Measurements from ENCODE around the gene PSMB9.

The PSMB9 gene

DNA sequence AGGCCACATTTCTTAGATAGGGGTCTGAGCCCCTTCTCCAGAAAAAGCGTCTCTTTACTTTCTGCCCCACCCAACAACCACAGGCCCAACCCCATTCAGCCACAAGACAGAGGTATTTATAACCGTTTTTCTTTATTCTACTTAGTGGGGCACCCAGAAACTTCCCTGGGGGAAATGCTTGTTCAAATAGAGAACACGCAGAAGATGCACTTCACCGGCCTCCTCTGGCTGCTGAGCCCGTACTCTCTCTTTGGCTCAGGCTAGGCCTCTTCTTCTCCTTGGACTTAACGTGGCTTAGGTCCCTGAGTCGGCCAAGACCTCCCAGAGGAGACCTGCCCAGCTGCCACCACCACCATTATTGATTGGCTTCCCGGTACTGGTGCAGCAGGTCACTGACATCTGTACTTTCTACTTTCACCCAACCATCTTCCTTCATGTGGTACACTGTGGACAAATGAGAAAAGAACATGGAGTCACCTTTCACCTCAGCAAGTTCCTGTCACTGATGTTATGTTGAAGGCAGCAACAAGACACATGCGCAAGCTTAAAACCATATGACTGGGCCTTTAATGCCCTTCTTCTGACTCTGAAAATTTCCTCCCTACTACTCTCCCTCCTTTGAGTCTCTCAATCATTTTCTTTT, 13.3 kb upstream of the PSMB9 start:
- no peak for DNase-seq

DNA sequence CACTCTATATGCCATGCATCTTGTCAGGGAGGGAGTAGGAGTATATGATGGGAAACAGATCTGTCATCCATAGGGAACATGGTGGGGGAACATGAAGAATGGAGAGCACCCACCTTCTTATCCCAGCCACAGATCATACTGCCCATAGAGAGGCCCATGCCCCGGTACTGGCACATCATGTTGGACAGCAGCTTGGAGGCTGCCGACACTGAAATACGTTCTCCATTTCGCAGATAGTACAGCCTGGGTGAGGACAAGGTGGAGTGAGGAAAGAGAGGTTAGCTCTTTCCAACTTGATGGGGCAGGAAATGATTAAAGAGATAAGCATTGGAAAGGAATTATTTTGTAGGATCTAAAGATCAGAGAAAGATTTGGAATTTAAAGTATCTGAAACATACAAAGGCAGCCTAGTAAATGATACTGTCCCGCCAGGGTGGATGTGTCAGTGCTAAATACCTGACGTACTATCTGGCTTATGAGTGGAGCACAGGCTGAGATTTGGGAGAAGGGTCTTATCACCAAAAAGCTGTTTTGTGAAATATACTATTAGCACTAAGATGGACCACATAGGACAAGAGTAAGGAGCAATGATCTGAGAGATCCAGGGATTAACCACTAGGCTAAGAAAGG, 11.9 kb upstream of the PSMB9 start:
- DNase-seq, result no peak

DNA sequence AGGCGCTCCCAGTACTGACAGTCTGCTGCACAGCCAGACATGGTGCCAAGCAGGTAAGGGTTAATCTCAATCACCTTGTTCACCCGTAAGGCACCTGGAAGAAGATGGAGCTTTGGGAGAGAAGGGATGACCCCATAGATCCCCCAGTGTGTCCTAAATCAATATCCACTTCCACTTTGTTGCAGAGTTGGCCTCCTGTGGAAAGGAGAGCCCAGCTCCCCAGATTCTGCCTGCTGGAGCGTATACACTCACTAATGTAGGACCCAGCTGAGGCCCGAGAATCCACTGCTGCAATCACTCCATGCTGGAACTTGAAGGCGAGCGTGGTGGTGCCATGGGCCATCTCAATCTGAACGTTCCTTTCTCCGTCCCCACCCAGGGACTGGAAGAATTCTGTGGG, 11.3 kb upstream of the PSMB9 start:
- no peak for DNase-seq

DNA sequence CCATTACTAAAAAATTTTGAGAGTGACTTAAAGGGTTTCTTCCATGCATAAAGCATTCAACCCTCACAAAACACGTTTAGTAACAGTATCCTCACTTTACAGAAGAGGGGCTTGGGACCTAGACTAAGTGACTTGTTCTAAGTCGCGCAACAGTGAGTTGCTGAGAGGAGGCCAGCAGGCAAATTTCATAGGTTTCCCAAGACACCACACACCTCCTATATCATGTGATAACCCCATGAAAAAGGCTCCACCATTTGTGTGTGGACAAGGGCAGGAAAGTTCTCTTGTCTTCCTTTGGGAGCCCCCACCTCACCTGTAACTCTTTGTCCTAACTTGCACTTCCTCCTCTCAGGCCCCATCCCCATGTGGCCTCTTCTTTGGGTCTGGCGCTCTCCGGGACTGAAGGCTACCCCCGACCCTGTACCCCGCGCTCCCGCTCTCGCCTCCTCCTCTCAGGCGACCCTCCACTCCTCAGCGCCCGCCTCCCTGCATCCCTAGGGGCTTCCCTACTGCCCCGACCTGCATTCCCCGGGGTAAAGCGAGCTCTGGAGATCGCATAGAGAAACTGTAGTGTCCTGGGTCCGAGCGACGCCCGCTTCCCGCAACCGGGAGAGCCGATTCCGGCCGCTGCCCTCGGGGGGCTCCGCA, 10.5 kb upstream of the PSMB9 start:
- no peak for DNase-seq

DNA sequence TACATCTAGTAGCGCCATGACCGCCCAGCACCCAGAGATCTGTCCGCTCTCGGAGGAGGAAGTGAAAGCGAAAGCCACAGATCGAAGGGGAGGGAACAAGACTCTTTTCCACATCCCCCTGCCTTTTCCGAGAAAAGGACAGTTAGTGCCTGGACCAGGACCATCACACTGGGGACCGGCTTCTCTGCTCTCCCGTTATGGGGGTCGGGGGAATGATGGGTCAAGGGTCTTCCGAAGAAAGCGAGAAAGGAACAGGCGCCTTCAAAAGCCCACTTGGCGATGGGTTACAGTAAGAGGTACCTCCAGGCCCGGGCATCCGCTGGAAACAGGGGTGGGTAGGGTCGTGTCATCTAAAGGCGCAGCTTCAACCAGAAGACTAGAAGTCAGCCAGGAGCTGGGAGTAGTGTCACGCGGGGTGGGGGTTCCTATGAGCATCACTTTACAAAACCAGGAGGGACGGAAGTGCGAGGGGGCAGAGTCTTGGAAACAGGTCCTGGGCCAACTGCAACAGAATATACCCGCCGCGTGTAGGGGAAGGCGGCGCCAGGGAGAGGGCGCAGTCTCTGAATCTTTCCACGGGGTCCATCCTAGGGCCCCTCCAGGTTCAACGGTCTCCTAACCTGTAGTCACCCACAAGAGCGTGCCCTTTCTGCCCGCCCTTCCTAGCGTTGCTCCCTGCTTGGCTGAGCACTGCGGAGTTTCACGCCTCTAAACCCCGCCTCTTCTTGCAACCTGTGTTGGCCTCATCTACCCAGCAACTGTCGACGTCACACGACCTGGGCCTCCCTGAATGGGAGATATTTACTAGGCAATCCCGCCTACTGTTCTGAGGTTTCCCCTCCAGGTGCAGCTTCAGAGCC, 9.8 kb upstream of the PSMB9 start, which contains the start of gene PSMB8:
PSMB8 (minus strand) TSS at position 69 of the 860 bp plus-strand sequence; CDS start at position 18, 51 bp downstream.
- DNase-seq, result peak; percentile 77

DNA sequence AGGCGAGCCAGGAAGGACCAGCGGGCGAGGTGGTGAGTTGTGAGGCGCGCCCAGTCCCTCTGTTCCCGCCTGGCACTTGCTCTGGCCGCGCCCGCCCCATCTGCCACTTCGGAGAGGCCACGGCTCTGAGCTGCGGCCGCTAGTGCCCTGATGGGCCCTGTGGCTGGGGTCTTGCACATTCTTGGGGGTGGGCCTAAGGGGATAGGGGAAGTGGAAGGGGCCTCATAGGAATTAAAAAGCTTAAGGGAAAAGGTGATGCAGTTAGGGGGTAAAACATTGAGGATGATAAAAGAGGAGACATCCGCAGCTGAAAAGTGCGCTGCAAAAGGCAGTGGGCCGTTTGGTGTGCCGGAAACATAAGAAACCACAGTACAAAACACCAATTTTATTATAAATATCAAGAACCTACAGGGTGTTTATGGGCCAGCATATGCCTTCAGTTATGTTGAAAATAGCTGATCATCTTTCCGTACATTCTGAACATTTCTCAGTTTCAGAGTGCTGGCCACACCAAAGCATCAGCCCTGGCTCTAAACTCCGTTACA, 9.1 kb upstream of the PSMB9 start:
- DNase-seq, result no peak

DNA sequence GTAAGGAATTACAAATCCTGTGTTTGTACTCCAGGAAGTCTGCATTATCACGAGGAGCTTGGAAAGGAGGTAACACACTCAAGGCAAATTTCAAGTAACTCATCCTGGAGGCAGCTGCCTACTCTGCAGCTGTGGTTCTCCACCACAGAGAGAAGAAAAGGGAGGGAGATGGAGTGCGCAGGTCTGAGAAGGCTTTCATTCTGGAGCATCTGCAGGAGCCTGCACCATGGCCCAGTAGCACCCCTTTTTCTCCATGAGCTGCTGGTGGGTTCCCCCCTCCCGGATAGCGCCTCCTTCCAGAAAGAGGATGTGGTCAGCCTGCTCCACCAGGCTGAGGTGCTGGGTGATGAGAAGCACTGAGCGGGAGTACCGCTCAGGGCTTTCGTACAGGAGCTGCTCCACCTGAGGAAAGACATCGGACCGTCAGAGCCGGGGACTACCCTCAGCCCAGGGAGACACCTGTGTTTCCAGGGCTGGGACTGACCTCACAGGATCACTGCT, 8.6 kb upstream of the PSMB9 start:
- DNase-seq, result no peak

DNA sequence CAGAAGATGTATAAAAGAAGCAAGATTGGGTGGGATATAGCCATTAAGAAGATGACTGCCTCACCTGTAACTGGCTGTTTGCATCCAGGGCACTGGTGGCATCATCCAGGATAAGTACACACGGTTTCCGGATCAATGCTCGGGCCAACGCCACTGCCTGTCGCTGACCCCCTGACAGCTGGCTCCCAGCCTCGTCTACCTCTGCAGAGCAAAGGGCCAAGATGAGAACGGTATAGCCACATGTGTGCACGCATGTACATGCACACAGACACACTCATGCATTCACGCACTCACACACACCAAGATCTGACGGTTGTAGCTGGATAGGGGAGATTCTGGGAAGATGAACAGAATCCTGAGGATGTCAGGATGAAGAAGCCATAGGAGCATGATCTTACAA, 7.0 kb upstream of the PSMB9 start:
- no peak for DNase-seq

DNA sequence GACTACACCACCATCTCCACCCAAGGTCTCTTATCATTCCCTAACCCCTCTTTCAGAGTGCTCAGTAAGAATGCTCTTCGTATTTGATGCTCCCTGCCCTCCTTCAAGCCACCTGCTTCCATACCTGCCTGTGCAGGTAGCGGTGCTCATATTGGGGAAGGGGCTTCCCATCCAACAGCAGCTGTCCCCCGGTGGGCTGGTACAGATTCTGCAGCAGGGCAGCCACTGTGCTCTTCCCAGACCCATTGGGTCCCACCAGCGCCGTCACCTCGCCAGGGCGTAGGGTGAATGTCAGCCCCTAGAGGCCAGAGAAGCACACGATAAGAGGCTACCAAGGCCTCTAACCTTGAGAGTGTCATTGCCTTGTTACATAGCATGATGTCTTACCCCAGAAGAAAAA, 6.2 kb upstream of the PSMB9 start:
- no peak for DNase-seq

DNA sequence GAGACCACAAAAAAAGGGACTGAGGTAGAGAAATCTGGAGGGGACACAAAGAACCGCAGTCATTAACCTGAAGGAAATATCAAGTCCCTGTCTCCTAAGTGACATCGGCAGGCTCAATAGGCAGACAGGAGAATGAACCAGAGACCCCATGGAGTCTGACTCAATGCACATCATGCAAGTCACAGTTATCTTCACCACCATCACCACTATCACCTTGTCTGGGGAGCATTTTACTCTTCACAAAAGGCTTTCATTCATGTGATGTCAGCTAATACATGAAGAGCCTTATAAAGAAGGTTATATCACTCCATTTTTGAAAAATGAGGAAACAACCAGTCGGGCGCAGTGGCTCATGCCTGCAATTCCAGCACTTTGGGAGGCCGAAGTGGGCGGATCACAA, 4.9 kb upstream of the PSMB9 start:
- no peak for DNase-seq

DNA sequence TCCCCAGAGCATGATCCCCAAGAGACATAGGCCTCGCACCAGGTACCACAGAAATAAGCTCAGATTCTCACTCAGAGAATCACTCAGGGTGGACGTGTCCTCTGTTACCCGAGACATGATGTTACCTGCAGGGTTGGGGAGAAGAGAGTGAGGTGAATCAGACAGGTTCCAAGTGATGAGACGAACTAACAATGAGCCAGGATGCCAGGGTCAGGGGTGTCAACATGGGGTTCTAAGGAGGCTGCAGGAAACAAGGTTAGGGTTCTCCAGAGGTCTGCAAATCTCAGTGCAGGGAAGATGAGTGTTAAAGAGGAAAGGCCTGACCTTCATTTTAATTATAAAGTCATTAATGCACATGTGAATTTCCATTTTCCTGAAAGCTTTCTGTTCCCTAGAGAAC, 3.0 kb upstream of the PSMB9 start:
- DNase-seq, result no peak

DNA sequence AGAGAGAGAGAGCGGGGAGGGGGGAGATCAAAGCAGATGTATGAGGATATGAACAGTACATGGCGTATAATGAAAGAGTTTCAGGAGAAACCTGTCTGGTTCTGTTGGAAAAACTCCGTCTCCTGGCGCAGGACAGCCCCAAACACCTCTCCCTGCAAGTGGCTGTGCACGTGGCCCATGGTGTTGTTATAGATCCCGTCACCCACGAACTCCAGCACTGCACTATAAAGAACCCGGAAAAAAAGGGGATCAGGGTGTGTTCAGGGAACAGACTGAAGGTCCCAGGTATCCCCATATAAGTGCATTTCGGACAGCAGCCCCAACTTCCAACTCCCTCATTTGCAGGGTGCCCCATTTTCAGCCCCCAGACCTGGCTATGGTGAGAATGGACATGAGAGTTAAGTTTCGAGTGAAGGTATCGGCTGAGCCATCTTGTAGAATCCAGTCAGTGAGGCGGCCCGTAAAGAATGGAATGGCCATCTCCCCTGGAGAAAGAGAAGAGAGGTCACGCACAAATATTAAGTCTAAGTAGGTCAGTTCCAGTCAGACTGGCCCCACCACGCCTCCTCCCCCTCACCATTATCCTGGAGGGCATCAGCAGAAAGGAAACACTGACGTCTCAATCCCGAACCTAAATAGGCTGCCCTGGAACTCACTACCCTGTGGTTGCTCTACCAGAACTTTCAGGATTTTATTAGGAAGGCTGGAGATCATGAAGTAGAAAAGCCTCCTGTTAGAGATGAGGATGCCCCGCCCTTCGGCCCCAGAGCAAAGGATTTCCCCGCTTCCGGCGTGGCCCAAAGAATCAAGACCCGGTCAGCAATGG, 1.8 kb upstream of the PSMB9 start:
- no peak for DNase-seq

DNA sequence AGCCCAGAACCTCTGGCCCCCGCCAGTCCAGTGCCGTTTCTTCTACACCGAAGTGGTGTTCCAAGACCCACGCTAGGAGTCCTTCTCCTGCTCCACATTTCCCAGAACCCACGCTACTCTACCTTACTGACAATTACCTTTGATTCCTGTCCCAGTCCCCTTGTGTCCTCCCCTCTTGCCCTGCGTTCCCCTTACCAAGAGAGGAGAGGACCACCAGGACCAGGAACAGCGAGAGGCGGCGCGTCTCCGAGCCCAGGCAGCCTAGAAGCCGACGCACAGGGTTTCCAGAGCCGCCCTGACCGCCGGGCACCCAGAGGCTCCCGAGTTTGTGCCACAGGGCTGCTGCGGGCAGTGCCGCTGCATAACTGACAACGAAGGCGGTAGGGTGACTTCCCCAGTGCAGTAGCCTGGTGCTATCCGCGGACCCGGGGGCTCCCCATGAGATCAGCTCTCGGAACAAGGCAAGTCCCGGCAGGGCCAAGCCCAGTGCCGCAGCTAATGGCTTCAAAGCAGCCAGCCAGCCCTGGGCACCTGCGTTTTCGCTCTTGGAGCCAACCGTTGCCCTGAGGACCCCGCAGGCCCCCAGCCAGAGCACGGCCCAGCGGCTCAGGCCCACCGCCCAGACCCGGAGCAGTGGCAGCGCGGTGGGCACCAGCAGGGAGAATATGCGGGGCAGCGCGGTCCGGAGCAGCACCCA, 1.0 kb upstream of the PSMB9 start:
- no peak for DNase-seq

DNA sequence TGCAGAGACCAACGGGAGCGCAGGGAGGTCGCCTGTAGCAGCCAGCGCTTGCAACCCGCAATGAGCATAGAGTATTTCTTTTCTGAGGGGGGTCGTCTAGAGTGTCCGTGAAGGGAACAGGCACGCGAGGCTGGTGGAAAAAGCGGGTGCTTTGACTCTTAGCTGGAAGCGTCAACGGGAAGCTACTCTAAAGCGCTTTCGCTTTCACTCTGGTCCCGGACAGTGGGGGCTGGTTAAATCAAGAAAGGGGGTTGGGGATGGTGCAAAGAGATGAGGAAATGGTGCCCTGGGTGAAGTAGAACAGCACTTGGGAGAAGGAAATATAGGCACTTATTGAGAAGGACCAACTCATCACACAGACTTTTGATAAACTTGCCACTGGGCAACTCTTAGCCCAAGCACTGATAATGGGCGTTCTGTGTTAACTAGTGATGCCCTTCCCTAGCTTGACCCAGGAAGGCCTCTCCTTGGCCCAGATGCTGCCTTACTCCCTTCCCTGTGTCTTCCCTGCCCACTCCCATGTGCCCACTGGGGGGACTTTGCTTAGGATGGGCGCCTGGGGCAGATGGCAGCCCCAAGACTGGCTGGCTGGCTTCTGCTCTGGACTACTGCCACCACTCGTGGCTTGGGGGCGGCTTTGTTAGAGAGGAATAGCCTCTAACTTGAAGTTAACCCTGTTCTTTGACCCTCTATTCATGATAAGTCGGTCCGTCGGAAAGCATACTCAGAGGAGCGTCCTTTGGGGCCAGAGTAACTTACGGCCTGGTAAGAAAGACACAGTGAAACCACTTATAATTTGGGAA, 585 bp downstream of the PSMB9 start:
- DNase-seq, result no peak

DNA sequence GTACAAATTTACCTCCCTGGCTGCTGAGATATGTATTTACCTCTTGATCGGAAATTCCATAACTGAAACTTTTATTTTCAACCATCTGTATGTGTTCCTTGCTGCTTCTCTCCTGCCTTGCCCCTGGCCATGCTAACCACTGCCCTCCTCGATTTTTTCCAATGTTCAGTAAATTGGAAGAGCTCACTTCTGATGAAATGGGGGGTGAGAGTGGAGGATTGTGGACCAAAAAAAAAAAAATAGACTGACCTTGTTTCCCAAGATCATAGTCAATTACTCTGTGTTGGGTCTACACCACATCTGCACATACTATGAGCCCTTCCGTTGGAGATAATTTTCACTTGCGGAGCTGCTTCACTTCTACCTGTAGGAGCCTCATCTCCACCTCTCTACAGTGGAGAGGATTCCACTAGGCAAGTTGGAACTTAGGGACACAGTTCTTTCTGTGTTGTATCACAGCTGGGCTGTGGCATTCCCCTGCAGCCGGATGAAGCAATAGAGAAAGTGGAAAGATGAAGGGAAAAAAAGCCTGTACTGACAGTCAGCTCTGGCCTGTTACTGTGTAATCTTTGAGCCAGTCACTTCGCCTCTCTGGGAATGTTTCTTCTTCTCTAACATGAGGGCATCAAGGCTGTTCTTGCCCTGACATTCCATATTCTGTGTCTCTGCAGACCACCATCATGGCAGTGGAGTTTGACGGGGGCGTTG, 1.6 kb downstream of the PSMB9 start:
- no peak for DNase-seq

DNA sequence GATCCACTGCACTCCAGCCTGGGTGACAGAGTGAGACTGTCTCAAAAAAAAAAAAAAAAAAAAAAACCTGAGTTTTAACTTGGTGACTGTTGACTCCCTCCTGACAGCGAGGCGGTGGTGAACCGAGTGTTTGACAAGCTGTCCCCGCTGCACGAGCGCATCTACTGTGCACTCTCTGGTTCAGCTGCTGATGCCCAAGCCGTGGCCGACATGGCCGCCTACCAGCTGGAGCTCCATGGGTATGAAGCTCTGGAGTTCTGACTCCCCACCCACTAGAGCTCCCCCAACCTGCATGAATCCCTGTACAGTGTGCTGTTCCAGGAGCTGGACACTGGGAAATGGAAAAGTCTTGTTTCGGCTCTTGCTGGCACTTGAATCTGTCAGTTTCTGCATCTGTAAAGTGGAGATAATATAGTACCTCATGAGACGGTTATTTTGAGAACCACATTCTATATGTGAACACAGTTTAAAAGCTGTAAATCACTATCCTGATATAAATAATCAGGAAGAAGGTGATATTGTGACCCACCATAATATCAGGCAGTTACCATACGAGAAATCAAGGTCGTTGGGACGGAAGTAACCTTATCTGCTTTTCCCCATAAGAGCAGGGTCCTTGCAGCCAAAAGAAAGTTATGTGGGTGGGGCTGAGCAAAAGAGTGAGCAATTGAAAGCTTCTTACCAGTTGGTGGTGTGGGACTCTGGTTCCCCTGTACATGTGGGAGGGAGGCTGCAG, 3.3 kb downstream of the PSMB9 start:
- DNase-seq, result no peak

DNA sequence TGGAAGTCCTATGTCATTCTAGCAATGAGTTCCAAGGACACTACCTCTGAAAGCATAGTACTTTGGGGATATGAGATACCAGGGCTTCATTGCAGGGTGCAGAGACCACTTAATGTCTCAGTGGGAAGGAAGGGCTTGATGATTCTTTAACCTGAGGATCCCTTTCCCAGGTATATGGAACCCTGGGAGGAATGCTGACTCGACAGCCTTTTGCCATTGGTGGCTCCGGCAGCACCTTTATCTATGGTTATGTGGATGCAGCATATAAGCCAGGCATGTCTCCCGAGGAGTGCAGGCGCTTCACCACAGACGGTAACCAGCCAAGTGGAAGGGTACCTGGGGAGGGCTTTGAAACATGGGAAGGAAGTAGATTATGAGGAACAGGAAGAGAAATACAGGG, 4.2 kb downstream of the PSMB9 start:
- DNase-seq, result no peak

DNA sequence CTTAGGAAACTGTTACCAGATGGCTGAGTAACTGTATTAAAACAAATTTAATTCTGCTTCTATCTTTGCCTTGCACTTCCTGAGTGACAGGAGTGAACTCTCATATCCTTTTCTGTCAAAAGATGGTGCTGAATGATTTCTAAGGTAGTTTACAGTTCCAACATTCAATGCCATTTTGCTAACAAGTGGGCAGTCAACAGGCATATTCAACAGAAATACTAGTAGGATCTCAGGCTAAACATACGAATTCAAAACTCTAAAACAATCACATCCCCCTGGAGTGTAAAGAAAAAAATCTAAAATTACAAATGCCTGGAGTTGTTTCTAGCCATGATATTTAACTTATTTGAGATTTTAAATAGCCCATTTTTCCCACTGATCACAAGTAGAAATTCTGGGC, 6.7 kb downstream of the PSMB9 start:
- DNase-seq, result no peak

DNA sequence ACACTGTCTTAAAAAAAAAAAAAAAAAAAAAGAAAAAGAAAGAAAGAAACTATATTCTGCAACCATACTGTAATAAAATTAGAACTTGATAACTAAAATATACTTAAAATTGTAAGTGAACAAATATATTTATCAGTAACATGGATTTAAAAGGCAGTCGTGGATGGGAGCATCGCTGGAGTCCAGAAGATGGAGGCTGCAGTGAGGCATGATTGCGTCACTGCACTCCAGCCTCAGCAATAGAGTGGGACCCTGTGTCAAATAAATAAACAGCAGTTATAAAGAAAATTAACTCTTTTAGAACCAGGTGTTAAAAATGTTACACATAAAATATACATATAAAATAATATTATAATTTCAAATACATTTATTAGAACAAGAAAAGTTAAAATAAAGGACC, 8.7 kb downstream of the PSMB9 start:
- no peak for DNase-seq

Measured in NCI-H1092 (cell line).